IPS-18a (cell line): Measurements from ENCODE around the gene MROH7.

Experiments used
- H3K27ac ChIP-seq: one replicate; pipeline ENCODE4 v1.5.1; 2013; ENCODE audit warnings: low read length
- H3K27me3 ChIP-seq: one replicate; pipeline ENCODE4 v1.6.1; 2013; ENCODE audit warnings: mild to moderate bottlenecking, low read length; ENCODE audit not compliant: control insufficient read depth, insufficient read depth
- H3K36me3 ChIP-seq: one replicate; pipeline ENCODE4 v1.6.1; 2013; ENCODE audit warnings: low read depth, low read length; ENCODE audit not compliant: control insufficient read depth
- H3K4me1 ChIP-seq: one replicate; pipeline ENCODE4 v1.6.1; 2013; ENCODE audit warnings: low read depth, low read length; ENCODE audit not compliant: control insufficient read depth
- H3K4me3 ChIP-seq: one replicate; pipeline ENCODE4 v1.5.1; 2013; ENCODE audit warnings: low read length
- H3K9ac ChIP-seq: one replicate; pipeline ENCODE4 v1.6.1; 2013; ENCODE audit warnings: mild to moderate bottlenecking, low read length, moderate library complexity
- H3K9me3 ChIP-seq: one replicate; pipeline ENCODE4 v1.6.1; 2013; ENCODE audit warnings: low read depth, low read length; ENCODE audit not compliant: control insufficient read depth

The MROH7 gene

DNA sequence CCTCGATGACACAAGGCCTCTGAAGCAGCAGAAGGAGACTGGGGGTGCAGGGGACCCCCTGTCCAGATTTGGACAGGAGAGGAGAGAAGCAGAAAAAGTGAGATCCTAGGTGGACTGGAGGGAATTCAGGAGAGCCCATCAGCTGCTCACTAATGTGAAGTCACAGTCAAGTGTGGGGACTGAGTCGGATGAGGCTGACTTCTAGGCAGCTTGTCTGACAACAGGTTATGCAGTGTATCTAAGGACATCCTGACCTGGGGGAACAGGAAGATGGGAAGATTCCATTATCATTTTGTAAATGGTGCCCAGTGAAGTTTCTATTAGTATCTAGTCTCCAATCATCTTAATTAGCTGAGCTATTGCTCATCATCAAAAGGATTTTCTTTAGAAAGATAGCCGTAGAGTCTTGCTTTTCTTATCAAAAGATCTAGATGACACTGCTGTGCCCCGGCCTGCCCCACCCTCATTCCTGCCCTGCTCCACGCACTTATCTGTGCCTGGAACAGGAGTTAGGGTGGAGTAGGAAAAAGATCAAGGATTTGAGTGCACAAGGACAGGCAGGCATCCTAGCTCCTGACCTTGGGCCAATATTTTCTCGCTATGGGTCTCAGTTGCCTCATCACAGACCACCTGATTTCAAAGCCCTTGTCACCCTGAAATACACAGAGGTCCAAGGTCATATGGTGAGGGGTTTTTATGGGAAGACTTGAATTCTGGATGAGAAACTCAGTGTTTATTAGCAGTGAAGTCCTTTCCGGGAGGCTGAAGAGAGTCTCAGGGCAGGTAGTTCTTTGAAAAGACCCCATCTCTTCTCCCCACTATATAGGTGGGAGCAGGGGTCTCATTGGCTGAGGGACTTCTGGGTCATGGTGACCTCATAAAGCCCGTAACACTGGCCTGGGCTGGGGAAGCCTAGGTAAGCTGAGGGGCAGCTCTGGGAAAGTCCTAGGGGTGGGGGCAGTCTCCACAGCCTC lies at the start of gene MROH7:
TSS of gene MROH7 (plus strand) at position 924 of the 974 bp plus-strand sequence. CDS start 11,141 bp downstream, outside the sequence.
- H3K27me3 ChIP-seq, result no peaks in the 10 kb centered on the region
- H3K9ac ChIP-seq, result no peak within 1 kb of the TSS
- no peak within 1 kb of the TSS for H3K27ac ChIP-seq
- peaks cover 7% of the 10 kb centered on the region for H3K9me3 ChIP-seq
- H3K4me1 ChIP-seq, result no peaks in the 10 kb centered on the region
- H3K4me3 ChIP-seq, result no peak within 1 kb of the TSS
- no peaks in the 10 kb centered on the region for H3K36me3 ChIP-seq

DNA sequence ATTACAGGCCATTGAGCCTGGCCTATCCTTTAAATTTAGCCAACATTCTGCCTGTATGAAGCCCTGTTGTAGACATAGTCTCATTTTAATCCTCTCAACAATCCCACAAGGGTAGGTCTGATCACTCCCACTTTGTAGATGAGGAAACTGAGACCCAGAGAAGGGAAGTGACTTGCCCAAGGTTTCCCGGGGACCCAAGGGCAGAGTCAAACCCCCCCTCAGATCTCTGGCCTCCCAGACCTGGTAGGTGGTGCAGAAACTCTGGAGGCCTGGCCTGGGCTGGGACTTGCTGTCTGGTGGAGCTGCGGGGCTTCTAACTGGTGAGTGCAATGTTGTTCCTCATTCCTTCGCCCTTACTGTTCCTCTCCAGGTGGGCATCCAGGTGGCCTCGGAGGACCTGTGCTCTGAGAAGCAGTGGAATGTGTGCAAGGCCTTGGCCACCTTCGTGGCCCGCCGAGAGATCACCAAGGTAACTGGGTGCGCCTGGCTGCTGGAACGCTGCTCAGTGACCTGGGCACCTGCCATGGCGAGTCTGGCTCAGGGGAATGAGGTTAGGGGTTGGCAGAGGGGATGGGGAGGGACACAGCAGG lies 47.9 kb upstream of the MROH7 start:
- peaks cover 7% of the 10 kb centered on the region for H3K4me1 ChIP-seq
- no peaks in the 10 kb centered on the region for H3K9me3 ChIP-seq
- no peaks in the 10 kb centered on the region for H3K36me3 ChIP-seq
- no peaks in the 10 kb centered on the region for H3K27me3 ChIP-seq
- H3K27ac ChIP-seq, result no peak overlapping the region
- H3K9ac ChIP-seq, result no peak overlapping the region
- H3K4me3 ChIP-seq, result no peak overlapping the region

DNA sequence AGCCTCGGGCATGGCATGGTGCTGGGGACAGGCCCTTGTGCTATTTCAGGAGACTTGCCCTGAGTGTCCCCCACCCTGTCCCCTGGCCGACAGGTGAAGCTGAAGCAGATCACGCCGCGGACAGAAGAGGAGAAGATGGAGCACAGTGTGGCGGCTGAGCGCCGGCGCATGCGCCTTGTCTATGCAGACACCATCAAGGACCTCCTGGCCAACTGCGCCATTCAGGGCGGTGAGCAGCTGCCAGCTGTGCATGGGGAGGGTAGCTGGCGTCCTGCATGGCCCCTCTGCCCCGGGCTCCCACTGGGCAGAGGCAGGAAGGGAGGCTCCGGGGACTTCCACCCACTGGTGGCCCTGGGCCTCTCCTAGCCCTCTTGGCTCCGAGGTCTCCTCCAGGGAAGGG lies 47.1 kb upstream of the MROH7 start:
- Histone ChIP-seq H3K36me3 (no peaks in the 10 kb centered on the region), H3K4me3 (no peak overlapping the region), H3K27me3 (no peaks in the 10 kb centered on the region), H3K4me1 (peaks cover 7% of the 10 kb centered on the region), H3K27ac (no peak overlapping the region), H3K9ac (no peak overlapping the region), H3K9me3 (no peaks in the 10 kb centered on the region)

DNA sequence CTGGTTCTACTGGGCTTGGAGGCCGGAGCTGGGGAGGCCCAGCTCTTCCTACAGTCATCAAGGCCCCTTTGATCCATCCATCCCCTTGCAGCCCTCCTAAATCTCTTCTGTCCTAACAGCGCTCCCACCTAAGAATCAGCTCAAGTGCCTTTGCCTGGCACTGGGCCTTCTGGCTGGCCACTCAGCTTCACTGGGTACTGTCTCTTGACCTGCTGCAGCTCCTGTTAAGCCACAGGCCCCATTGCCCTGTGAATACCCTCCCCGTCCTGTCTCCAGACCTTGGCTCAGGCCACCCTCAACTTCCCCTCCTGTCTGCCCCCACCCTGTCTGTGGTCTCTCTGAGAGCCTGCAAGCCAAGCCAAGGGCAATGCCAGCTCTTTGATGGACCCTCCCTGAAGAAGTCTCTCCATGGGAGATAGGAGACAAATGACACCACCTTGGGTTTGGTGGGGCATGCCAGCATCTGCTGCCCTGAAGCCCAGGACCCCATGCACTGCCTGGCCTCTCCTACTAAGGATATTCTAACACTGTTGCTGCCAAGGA lies 45.6 kb upstream of the MROH7 start:
- no peaks in the 10 kb centered on the region for H3K4me1 ChIP-seq
- H3K36me3 ChIP-seq, result no peaks in the 10 kb centered on the region
- no peaks in the 10 kb centered on the region for H3K9me3 ChIP-seq
- H3K4me3 ChIP-seq, result no peak overlapping the region
- no peaks in the 10 kb centered on the region for H3K27me3 ChIP-seq
- H3K9ac ChIP-seq, result no peak overlapping the region
- H3K27ac ChIP-seq, result no peak overlapping the region

DNA sequence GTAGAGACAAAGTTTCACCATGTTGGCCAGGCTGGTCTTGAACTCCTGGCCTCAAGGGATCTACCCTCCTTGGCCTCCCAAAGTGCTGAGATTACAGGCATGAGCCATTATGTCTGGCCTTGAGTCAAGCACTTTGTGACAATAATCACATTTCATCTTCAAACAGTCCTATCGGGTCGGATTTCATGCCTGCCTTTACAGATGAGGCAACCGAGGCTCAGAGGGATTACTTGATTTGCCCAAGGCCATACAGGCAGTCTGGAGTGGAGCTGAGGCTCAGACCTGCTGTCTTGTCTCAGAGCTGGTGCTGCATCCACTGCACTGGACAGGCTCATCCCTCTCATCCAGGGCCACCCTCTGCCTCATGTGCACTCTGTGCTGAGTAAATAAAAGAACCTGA lies 44.8 kb upstream of the MROH7 start:
- Histone ChIP-seq H3K27me3 (no peaks in the 10 kb centered on the region), H3K4me3 (no peak overlapping the region), H3K4me1 (no peaks in the 10 kb centered on the region), H3K27ac (no peak overlapping the region), H3K9ac (no peak overlapping the region), H3K36me3 (no peaks in the 10 kb centered on the region), H3K9me3 (no peaks in the 10 kb centered on the region)

DNA sequence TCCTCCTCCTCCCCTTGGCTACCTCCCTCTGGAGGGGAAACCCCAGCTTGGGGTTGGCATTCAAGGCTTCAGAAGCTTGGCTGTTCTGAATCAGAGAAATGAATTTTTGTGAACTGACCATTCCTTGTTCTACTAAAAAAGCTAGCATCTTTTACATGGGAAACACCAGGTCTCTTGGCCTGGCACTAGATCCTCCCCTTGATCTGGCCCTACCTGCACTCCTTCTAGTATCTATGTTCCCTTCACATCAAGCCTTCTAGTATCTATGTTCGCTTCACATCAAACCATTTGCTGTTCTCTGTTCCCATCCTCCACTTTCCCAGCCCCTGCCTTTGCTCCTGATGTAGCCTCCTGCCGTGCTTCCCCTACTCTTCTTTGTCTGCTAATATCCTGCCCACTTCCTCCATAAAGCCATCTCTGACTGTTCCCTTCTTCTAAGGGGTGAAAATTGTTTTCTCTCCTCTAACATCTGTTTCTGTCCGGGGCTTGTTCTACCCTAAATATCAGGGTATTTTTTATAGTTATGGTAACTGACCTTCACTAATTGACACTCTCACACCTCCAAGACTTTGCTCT lies 44.0 kb upstream of the MROH7 start:
- H3K9me3 ChIP-seq, result no peaks in the 10 kb centered on the region
- H3K4me1 ChIP-seq, result no peaks in the 10 kb centered on the region
- H3K27ac ChIP-seq, result no peak overlapping the region
- no peaks in the 10 kb centered on the region for H3K27me3 ChIP-seq
- H3K36me3 ChIP-seq, result no peaks in the 10 kb centered on the region
- H3K9ac ChIP-seq, result no peak overlapping the region
- no peak overlapping the region for H3K4me3 ChIP-seq

DNA sequence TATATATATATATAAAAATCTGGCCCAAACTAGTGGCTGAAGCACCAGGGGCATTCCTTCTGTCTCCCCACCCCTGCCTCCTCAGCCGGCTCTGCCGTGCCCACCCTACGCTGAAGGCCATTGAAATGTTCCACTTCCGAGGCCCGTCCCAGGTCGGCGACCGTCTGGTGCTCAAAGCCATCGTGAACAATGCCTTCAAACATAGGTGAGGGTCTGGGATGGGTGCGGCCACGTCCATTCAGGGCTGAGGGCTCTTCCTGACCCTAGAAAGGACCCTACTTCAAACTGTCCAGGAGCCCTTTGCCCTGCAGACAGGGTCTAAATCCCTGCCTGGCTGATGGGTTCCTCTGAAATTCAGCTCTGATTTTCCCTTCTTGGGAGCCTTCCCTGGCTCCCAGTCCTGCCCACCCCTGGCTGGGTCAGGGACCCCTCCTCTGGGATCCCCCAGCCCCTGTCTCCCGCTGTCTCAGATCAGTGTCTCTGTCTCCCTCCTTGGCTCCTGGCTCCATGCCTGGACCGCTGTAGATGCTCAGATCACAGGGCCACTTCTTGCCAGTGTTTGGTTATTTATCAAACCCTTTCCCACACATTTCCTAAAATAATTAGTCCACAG lies 42.3 kb upstream of the MROH7 start:
- H3K4me1 ChIP-seq, result no peaks in the 10 kb centered on the region
- H3K9ac ChIP-seq, result no peak overlapping the region
- no peak overlapping the region for H3K4me3 ChIP-seq
- H3K36me3 ChIP-seq, result no peaks in the 10 kb centered on the region
- H3K27ac ChIP-seq, result no peak overlapping the region
- H3K27me3 ChIP-seq, result no peaks in the 10 kb centered on the region
- no peaks in the 10 kb centered on the region for H3K9me3 ChIP-seq

DNA sequence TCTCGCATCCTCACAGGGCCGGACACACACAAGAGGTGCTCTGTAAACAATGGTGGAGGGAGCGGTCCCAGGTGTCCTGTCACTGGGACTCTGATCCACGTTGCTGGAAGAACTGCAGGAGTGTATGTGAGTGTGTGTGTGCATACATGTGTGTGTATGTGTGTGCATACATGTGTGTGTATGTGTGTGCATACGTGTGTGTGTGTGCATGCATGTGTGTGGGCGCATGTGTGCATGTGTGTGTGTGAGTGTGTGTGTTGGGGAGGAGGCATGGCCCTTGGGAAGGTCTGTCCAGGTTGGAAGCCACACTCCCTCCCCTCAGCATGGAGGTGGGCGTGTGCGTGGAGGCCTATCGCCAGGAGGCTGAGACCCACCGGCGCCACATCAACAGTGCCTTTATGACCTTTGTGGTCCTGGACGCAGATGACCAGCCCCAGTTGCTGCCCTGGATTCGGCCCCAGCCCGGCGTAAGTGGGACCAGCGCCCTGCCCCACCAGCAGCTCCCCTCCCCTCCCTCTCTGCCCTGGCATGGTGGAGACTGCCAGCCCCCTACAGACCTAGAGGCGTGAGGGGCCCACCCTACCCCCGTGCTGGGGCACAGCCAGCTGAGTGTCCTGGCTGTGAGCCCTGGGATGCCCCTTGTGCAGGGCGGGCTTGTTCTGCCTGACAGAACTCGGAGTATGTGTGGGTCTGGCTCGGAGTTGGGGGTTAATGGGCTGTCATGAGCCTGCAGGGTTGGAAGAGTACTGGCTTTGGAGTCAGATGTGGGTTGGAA lies 40.5 kb upstream of the MROH7 start:
- no peak overlapping the region for H3K9ac ChIP-seq
- no peak overlapping the region for H3K4me3 ChIP-seq
- no peaks in the 10 kb centered on the region for H3K36me3 ChIP-seq
- no peaks in the 10 kb centered on the region for H3K9me3 ChIP-seq
- no peak overlapping the region for H3K27ac ChIP-seq
- no peaks in the 10 kb centered on the region for H3K4me1 ChIP-seq
- H3K27me3 ChIP-seq, result no peaks in the 10 kb centered on the region

DNA sequence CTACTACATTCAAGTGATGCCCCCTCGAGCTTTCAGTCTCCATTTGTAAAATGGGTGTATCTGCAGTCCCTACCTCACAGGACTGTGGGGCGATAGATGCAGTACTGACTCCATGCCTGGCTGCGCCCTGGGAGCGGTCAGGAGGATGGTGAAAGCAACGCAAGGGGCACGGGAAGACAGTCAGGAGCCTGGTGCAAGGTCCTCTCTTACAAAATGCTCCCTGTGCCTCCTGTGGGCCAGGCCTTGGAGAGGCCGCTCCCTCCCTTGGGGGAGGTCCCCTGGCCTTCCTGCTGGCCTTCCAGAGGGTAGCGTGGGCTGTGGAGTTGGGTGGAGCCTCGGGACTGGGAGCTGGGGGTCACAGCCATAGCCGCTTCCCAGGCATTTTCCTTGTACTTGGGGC lies 39.9 kb upstream of the MROH7 start:
- Histone ChIP-seq H3K9ac (no peak overlapping the region), H3K36me3 (no peaks in the 10 kb centered on the region), H3K4me3 (no peak overlapping the region), H3K4me1 (no peaks in the 10 kb centered on the region), H3K9me3 (no peaks in the 10 kb centered on the region), H3K27ac (no peak overlapping the region), H3K27me3 (no peaks in the 10 kb centered on the region)

DNA sequence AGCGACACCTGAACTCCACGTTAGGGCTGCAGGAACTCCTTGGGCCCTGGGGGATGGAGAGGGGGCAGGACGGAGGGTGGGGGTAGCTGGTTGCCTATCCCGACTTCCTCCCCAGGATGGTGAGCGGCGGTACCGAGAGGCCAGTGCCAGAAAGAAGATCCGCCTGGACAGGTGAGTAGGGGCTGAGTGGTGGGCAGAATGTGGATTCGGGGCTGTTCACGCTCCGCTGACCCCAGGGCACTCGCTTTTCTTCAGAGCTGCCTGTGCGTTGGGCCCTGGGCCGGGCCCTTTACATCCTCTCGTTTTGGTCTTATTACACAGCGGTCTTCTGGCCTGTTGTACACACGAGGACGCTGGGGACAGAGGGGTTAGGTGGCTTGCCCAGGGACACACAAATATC lies 39.0 kb upstream of the MROH7 start:
- no peak overlapping the region for H3K4me3 ChIP-seq
- no peaks in the 10 kb centered on the region for H3K36me3 ChIP-seq
- no peak overlapping the region for H3K27ac ChIP-seq
- no peaks in the 10 kb centered on the region for H3K4me1 ChIP-seq
- H3K9me3 ChIP-seq, result no peaks in the 10 kb centered on the region
- H3K9ac ChIP-seq, result no peak overlapping the region
- no peaks in the 10 kb centered on the region for H3K27me3 ChIP-seq

DNA sequence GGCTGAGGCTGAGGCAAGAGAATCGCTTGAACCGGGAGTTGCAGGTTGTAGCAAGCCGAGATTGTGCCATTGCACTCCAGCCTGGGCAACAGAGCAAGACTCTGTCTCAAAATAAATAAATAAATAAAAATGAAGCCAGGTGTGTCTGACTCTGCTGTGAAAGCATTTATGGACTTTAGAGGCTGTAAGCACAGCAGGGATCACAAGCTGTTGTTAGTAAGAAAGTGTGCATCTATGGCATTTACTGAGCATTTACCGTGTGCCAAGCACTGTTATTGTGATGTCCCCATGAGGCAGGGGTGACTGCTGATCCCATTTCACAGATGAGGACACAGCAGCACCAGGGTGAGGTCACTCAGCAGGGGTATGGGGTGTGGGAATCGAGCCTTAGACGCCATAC lies 38.3 kb upstream of the MROH7 start:
- no peaks in the 10 kb centered on the region for H3K4me1 ChIP-seq
- no peaks in the 10 kb centered on the region for H3K36me3 ChIP-seq
- no peaks in the 10 kb centered on the region for H3K27me3 ChIP-seq
- no peak overlapping the region for H3K27ac ChIP-seq
- no peaks in the 10 kb centered on the region for H3K9me3 ChIP-seq
- no peak overlapping the region for H3K4me3 ChIP-seq
- no peak overlapping the region for H3K9ac ChIP-seq
